ENCODE results near the gene PLIN1.

Gene PLIN1

GRCh38 chr15:89669941-89670340, 9.2 kb downstream of the PLIN1 start:
- WGBS, 2 donors (ENCODE audit: extremely low coverage in 2 of 2, insufficient read length in 2 of 2, insufficient replicate concordance in 1 of 2) = no CpG with 5 or more reads among the region's 15 CpGs
- H3K9ac ChIP-seq (ENCODE audit: low read depth, low read length, poor library complexity) = no peak overlapping the region
- peak overlapping the region; percentile 44 for H3K18ac ChIP-seq (ENCODE audit: low read length)
- H3K4me3 ChIP-seq (ENCODE audit: low read length in 2 of 2) = no peak overlapping the region
- H3K9me3 ChIP-seq (replicated peaks in 1 of 2; ENCODE audit: control insufficient read depth in 2 of 2, insufficient read depth in 1 of 2, low read depth in 1 of 2, low read length in 2 of 2) = no peaks in the 10 kb centered on the region
- H3K79me1 ChIP-seq (ENCODE audit: low read depth, low read length) = no peaks in the 10 kb centered on the region
- no peak overlapping the region for H2BK5ac ChIP-seq (ENCODE audit: low read length)
- no peak overlapping the region for H2AFZ ChIP-seq (ENCODE audit: low read length)
- H2BK15ac ChIP-seq (ENCODE audit: low read length) = no peak overlapping the region
- no peak overlapping the region for H3K14ac ChIP-seq (ENCODE audit: low read length)
- H3K36me3 ChIP-seq (replicated peaks in 1 of 2; ENCODE audit: control insufficient read depth in 2 of 2, insufficient read depth in 2 of 2, low read length in 2 of 2) = no peaks in the 10 kb centered on the region
- no peak overlapping the region for H4K8ac ChIP-seq (ENCODE audit: low read depth, low read length)
- no peak overlapping the region for H2BK12ac ChIP-seq (ENCODE audit: low read length)
- H3K4ac ChIP-seq (ENCODE audit: low read length) = no peak overlapping the region
- no peak overlapping the region for H3K27ac ChIP-seq (replicated peaks; ENCODE audit: low read length)
- H3K4me1 ChIP-seq (ENCODE audit: control insufficient read depth in 2 of 2, insufficient read depth in 1 of 2, low read depth in 1 of 2, low read length in 2 of 2) = peaks cover 2 to 5% of the 10 kb centered on the region in 2 donors
- peaks cover 0 to 63% (median 6%) of the 10 kb centered on the region in 3 experiments for H3K27me3 ChIP-seq (ENCODE audit: control insufficient read depth in 3 of 3, insufficient read depth in 3 of 3, low read depth in 1 of 3, low read length in 3 of 3)
- H3K23ac ChIP-seq (ENCODE audit: low read depth, low read length, poor library complexity) = no peak overlapping the region
- H4K91ac ChIP-seq (ENCODE audit: low read depth, low read length, poor library complexity) = no peak overlapping the region
- peak overlapping the region; percentile 5 for H2AK5ac ChIP-seq (ENCODE audit: low read depth, low read length)
- no peak for DNase-seq (ENCODE audit: low spot score)
- H2BK120ac ChIP-seq (ENCODE audit: low read depth, low read length) = no peak overlapping the region
- no peak overlapping the region for H3K4me2 ChIP-seq (ENCODE audit: insufficient read depth, low read length, poor library complexity, severe bottlenecking)

- WGBS, 2 donors (ENCODE audit: extremely low coverage in 2 of 2, insufficient read length in 2 of 2, insufficient replicate concordance in 1 of 2) = no CpG with 5 or more reads among the region's 9 CpGs
Observed at GRCh38 chr15:89669309-89669865, 9.8 kb downstream of the PLIN1 start.

GRCh38 chr15:89668171-89668570, 11.0 kb downstream of the PLIN1 start:
- H4K8ac ChIP-seq (ENCODE audit: low read depth, low read length) = no peak overlapping the region
- H3K9ac ChIP-seq (ENCODE audit: low read depth, low read length, poor library complexity) = no peak overlapping the region
- H3K18ac ChIP-seq (ENCODE audit: low read length) = no peak overlapping the region
- no peak for DNase-seq (ENCODE audit: low spot score)
- no peak overlapping the region for H4K91ac ChIP-seq (ENCODE audit: low read depth, low read length, poor library complexity)
- no peak overlapping the region for H3K4ac ChIP-seq (ENCODE audit: low read length)
- H3K27me3 ChIP-seq (ENCODE audit: control insufficient read depth in 3 of 3, insufficient read depth in 3 of 3, low read depth in 1 of 3, low read length in 3 of 3) = peaks cover 0 to 60% (median 11%) of the 10 kb centered on the region in 3 experiments
- no peaks in the 10 kb centered on the region for H3K36me3 ChIP-seq (replicated peaks in 1 of 2; ENCODE audit: control insufficient read depth in 2 of 2, insufficient read depth in 2 of 2, low read length in 2 of 2)
- no peak overlapping the region for H3K27ac ChIP-seq (replicated peaks; ENCODE audit: low read length)
- H2BK15ac ChIP-seq (ENCODE audit: low read length) = no peak overlapping the region
- H3K14ac ChIP-seq (ENCODE audit: low read length) = no peak overlapping the region
- no peaks in the 10 kb centered on the region for H3K79me1 ChIP-seq (ENCODE audit: low read depth, low read length)
- H2AFZ ChIP-seq (ENCODE audit: low read length) = no peak overlapping the region
- WGBS, 2 donors (ENCODE audit: extremely low coverage in 2 of 2, insufficient read length in 2 of 2, insufficient replicate concordance in 1 of 2) = no CpG with 5 or more reads among the region's 3 CpGs
- no peak overlapping the region for H2BK12ac ChIP-seq (ENCODE audit: low read length)
- no peak overlapping the region for H2BK5ac ChIP-seq (ENCODE audit: low read length)
- no peak overlapping the region for H2BK120ac ChIP-seq (ENCODE audit: low read depth, low read length)
- no peak overlapping the region for H3K4me2 ChIP-seq (ENCODE audit: insufficient read depth, low read length, poor library complexity, severe bottlenecking)
- peaks cover 4 to 5% of the 10 kb centered on the region in 2 donors for H3K4me1 ChIP-seq (ENCODE audit: control insufficient read depth in 2 of 2, insufficient read depth in 1 of 2, low read depth in 1 of 2, low read length in 2 of 2)
- H2AK5ac ChIP-seq (ENCODE audit: low read depth, low read length) = no peak overlapping the region
- no peak overlapping the region for H3K23ac ChIP-seq (ENCODE audit: low read depth, low read length, poor library complexity)
- no peak overlapping the region for H3K4me3 ChIP-seq (ENCODE audit: low read length in 2 of 2)
- no peaks in the 10 kb centered on the region for H3K9me3 ChIP-seq (replicated peaks in 1 of 2; ENCODE audit: control insufficient read depth in 2 of 2, insufficient read depth in 1 of 2, low read depth in 1 of 2, low read length in 2 of 2)

More at GRCh38 chr15:89669309-89669865, 9.8 kb downstream of the PLIN1 start:
- Histone ChIP-seq H3K4me1 (ENCODE audit: control insufficient read depth in 2 of 2, insufficient read depth in 1 of 2, low read depth in 1 of 2, low read length in 2 of 2) (peaks cover 5% of the 10 kb centered on the region in 2 donors), H3K18ac (ENCODE audit: low read length) (peak overlapping the region; percentile 49), H4K8ac (ENCODE audit: low read depth, low read length) (no peak overlapping the region), H3K27me3 (ENCODE audit: control insufficient read depth in 3 of 3, insufficient read depth in 3 of 3, low read depth in 1 of 3, low read length in 3 of 3) (peaks cover 0 to 68% (median 10%) of the 10 kb centered on the region in 3 experiments), H3K9me3 (replicated peaks in 1 of 2; ENCODE audit: control insufficient read depth in 2 of 2, insufficient read depth in 1 of 2, low read depth in 1 of 2, low read length in 2 of 2) (no peaks in the 10 kb centered on the region), H2BK5ac (ENCODE audit: low read length) (no peak overlapping the region), H2BK120ac (ENCODE audit: low read depth, low read length) (no peak overlapping the region), H3K4me2 (ENCODE audit: insufficient read depth, low read length, poor library complexity, severe bottlenecking) (no peak overlapping the region), H4K91ac (ENCODE audit: low read depth, low read length, poor library complexity) (no peak overlapping the region), H2BK12ac (ENCODE audit: low read length) (no peak overlapping the region), H3K4ac (ENCODE audit: low read length) (no peak overlapping the region), H3K9ac (ENCODE audit: low read depth, low read length, poor library complexity) (no peak overlapping the region), H3K79me1 (ENCODE audit: low read depth, low read length) (no peaks in the 10 kb centered on the region), H3K14ac (ENCODE audit: low read length) (no peak overlapping the region), H3K36me3 (replicated peaks in 1 of 2; ENCODE audit: control insufficient read depth in 2 of 2, insufficient read depth in 2 of 2, low read length in 2 of 2) (no peaks in the 10 kb centered on the region), H3K23ac (ENCODE audit: low read depth, low read length, poor library complexity) (peak overlapping the region; percentile 10), H3K4me3 (ENCODE audit: low read length in 2 of 2) (no peak overlapping the region), H3K27ac (replicated peaks; ENCODE audit: low read length) (no peak overlapping the region), H2AK5ac (ENCODE audit: low read depth, low read length) (peak overlapping the region; percentile 22), H2AFZ (ENCODE audit: low read length) (no peak overlapping the region), H2BK15ac (ENCODE audit: low read length) (no peak overlapping the region)
- no peak for DNase-seq (ENCODE audit: low spot score)

DNA sequence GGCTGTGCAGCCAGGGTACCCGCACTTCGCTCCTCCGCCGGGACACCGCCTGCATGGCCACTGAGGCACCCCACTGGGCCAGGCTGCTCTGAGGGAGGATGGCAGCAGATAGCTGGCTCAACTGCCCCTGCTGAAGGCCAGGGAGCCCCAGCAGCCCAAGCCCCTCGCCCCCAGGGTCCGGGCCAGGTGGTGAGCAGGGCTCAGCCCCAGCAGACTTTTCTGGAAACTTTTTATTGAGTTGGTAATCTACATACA, 11.5 kb downstream of the PLIN1 start:
- Histone ChIP-seq H3K9me3 (replicated peaks in 1 of 2; ENCODE audit: control insufficient read depth in 2 of 2, insufficient read depth in 1 of 2, low read depth in 1 of 2, low read length in 2 of 2) (no peaks in the 10 kb centered on the region), H2AFZ (ENCODE audit: low read length) (no peak overlapping the region), H3K4ac (ENCODE audit: low read length) (no peak overlapping the region), H2BK120ac (ENCODE audit: low read depth, low read length) (no peak overlapping the region), H2BK15ac (ENCODE audit: low read length) (peak overlapping the region; percentile 90), H2BK12ac (ENCODE audit: low read length) (peak overlapping the region; percentile 68), H3K9ac (ENCODE audit: low read depth, low read length, poor library complexity) (no peak overlapping the region), H3K18ac (ENCODE audit: low read length) (peak overlapping the region; percentile 81), H3K36me3 (replicated peaks in 1 of 2; ENCODE audit: control insufficient read depth in 2 of 2, insufficient read depth in 2 of 2, low read length in 2 of 2) (no peaks in the 10 kb centered on the region), H4K8ac (ENCODE audit: low read depth, low read length) (no peak overlapping the region), H3K4me1 (ENCODE audit: control insufficient read depth in 2 of 2, insufficient read depth in 1 of 2, low read depth in 1 of 2, low read length in 2 of 2) (peaks cover 4 to 5% of the 10 kb centered on the region in 2 donors), H3K79me1 (ENCODE audit: low read depth, low read length) (no peaks in the 10 kb centered on the region), H3K27ac (replicated peaks; ENCODE audit: low read length) (no peak overlapping the region), H3K4me2 (ENCODE audit: insufficient read depth, low read length, poor library complexity, severe bottlenecking) (no peak overlapping the region), H3K23ac (ENCODE audit: low read depth, low read length, poor library complexity) (no peak overlapping the region), H3K27me3 (ENCODE audit: control insufficient read depth in 3 of 3, insufficient read depth in 3 of 3, low read depth in 1 of 3, low read length in 3 of 3) (peaks cover 0 to 60% (median 11%) of the 10 kb centered on the region in 3 experiments), H2AK5ac (ENCODE audit: low read depth, low read length) (peak overlapping the region; percentile 38), H2BK5ac (ENCODE audit: low read length) (no peak overlapping the region), H4K91ac (ENCODE audit: low read depth, low read length, poor library complexity) (no peak overlapping the region), H3K4me3 (ENCODE audit: low read length in 2 of 2) (no peak overlapping the region), H3K14ac (ENCODE audit: low read length) (peak overlapping the region; percentile 65)
- no CpG with 5 or more reads among the region's 7 CpGs for WGBS, 2 donors (ENCODE audit: extremely low coverage in 2 of 2, insufficient read length in 2 of 2, insufficient replicate concordance in 1 of 2)
- DNase-seq (ENCODE audit: low spot score) = no peak
